HG02571 (cell line): Measurements from ENCODE around the gene DDIT4.
A peak's percentile ranks its signal among the peaks of the same experiment; 100 is the strongest.
"Not testable (repeated sequence)": the region's sequence is repeated elsewhere in the genome, so short reads cannot be mapped to it uniquely, and the experiment has no call there.

Experiments used
- ATAC-seq: cut with Tn5 transposase; IDR thresholded peaks from one replicate; pipeline ENCODE4 v1.9.1; 2021; ENCODE audit warnings: mild to moderate bottlenecking, moderate library complexity; ENCODE audit not compliant: unreplicated experiment

The DDIT4 gene

DNA sequence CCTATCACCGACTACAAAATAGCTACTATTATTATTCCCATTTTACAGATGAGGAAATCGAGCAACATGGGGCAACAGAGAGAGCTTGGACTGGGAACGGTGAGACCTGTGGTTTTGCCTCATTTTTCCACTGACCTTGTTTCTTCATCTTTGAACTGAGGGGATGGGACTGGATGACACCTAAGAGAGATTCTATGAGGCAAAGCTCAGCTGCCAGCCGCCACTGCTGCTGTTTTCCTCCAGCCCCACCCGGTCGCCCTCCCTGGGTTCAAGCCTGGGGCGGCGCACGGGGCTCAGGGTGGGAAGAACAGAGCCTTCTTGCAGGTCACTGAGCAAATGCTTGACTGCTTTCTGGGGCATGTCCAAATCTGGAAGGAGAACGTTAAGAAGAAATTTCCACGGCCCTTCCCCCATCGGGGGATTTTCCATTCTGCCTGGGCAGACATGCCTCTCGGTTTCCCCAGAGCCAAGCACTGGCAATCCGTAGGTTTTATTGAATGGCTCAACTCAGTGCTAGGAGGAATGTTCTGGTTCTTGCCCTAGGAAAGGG, 12.3 kb downstream of the DDIT4 start:
- ATAC-seq = no peak

- no peak for ATAC-seq
Observed at GRCh38 chr10:72291019-72291532, 17.4 kb downstream of the DDIT4 start.

DNA sequence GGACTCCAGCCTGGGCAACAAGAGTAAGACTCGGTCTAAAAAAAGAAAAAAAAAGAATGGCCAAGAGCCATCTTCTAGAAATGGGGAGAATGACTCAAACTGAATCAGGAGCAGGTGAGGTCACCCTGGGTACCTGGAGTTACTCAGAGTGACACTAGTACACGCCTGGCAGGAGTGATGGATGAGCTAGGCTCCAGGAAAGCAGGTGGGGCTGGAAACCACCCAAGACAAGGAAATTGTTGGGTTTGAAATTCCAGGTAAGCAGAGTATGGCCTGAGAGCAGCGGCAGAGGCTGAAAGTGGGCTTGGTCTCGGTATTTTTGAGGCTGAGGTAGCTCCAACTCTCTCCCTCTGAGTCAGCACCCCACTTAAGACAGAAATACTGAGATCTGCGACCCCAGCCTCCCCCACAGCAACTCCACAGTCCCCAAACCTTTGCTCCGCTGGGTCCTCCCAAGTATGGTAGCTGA, 18.5 kb downstream of the DDIT4 start:
- ATAC-seq = no peak

GRCh38 chr10:72295330-72295910, 21.7 kb downstream of the DDIT4 start:
- no peak for ATAC-seq

- ATAC-seq = not testable (repeated sequence)
Observed at GRCh38 chr10:72296829-72297280, 23.1 kb downstream of the DDIT4 start.

DNA sequence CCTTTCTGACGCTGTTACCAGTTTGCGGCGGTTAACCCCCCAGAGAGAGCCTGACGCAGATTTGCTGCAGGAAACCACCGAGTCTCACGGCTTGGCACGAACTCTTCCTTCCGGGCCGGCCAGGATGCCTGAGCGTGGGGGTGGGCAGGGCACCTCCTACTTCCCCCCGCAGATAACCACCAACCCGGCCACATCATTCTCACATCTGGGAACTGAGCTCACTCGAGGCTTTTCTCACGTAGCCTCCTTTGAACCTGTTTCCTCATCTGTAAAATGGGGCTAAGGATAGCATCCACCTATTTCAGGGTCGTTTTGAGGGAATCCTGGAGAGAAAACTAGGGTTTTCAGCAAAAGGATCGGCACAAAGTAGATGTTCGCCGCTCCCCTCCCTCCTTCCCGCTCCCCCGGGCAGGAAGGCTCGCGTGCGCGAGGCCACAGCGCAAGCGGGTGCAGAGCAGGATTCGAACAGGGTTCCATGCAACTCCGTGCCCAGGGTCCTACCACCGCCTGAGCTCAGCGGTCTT, 23.6 kb downstream of the DDIT4 start:
- peak; percentile 42 for ATAC-seq

- peak; percentile 69 for ATAC-seq
Observed at GRCh38 chr10:72297805-72298591, 24.3 kb downstream of the DDIT4 start.

DNA sequence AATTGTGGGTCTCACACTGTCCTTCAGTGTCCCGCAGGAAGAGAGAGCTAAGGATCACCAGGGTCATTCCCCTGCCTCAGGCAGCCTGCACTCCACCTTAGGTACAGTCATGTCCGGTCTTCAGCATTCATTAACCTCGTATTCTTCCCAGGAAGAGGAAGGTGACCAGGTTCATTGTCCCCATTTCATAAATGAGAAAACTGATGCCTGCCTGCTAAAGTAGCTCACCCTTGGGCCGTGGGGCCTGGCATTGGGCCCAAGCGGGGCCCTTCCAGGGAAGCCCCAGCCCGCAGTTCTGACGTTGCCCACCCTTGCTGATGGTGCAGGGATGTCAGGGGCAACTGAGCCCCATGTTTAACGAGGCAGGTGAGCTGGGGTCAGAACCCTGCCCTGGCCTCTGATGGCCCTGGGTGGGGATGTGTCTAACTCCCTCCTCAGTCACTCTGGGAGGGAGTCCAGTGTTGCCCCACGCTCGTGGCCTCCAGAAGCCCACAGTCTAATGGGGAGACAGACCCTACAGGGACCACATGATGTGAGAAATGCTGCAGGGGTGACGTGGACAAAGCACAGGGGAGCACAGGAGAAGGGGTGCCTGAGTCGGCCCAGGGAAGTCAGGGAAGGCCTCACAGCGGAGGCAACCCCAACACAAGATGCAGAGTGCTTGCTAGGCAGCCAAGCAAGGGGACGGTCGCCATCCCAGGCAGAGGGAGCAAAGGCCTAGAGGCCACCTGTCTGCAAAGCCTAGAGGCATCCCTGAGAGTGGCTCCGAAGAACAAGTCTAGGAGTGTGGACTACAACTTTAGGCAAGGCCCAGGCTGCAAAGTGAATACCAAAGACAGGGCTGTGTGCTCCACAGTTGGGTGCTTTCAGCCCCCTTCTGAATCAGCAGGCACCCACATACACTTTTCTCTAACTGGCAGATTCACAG, 25.1 kb downstream of the DDIT4 start:
- no peak for ATAC-seq

DNA sequence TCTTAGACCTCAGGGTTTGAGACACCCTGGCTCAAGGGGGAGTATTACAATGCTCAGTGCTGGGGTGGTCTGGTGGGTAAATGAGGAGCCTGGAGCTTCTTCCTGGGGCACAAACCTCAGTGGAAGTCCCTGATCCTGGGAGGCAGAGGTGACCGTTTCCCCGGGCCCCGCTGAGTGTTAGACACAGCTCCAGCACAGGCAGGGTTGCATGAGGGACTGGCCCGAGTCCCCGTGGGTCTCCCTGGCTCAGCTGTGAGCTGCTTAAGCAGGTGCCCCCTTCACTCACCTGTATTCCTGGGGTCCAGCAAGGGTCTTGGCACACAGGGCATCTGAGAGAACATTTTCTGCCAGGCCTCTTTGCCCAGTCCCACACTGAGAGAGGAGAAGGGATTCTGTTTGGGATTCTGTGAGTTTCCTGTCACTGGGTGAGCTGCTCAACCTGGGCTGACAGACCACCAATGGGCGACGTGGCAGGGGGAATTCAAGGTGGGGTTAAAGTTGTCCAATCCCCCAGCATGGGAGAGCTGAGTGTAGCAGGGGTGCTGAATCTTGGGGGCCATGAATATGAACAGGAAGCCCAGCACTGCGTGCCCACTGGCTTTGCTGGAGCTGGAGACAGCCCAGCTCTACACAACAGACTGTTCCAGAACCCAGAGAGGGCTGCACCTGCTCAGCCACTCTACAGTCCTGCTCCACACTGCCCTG, 29.9 kb downstream of the DDIT4 start:
- ATAC-seq = no peak

GRCh38 chr10:72306215-72306760, 32.6 kb downstream of the DDIT4 start:
- no peak for ATAC-seq

GRCh38 chr10:72307711-72308110, 34.0 kb downstream of the DDIT4 start:
- ATAC-seq = not testable (repeated sequence)

- no peak for ATAC-seq
Observed at GRCh38 chr10:72308320-72308987, 34.7 kb downstream of the DDIT4 start.

DNA sequence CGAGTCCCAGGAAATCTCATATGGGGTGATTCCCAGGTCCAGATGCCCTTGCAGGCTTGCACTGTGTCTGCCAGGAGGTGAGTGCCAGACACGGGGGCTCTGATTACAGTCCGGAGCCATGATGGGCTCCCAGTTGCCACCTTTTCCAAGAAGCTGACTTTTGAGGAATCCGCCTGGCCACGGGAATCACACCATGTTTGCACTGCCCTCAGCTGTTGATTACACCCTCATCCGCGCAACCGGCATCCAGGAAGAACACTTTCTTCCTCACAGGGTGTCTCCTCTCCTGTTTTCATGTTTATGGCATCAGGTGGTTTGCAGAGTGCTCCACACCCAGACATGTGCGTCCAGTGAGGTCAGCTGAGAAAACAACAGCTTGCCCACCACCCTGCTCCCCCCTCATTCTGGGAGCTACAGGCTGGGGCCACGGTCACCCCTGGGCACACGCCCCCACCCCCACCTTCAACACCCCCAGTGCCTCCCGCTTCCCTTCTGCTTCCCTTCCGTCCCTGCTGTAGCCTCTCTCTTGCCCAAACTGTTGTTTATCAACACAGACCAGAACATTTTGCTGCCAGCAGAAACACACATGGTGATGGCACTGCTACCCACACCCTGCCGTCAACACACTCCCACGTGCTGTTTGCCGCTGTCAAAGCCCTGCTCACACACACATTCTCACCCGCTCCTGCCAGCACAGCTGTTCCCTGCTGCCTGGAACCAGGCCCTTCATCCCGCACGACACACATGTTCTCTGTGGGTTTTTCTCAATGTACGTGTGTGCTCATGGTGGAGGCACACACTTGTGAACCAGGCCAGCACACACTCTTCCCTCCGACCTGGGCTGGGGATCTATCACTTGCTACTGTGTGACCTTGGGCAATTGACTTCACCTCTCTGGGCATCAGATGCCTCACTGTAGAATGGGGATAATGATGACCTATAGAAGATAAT, 35.8 kb downstream of the DDIT4 start:
- no peak for ATAC-seq

DNA sequence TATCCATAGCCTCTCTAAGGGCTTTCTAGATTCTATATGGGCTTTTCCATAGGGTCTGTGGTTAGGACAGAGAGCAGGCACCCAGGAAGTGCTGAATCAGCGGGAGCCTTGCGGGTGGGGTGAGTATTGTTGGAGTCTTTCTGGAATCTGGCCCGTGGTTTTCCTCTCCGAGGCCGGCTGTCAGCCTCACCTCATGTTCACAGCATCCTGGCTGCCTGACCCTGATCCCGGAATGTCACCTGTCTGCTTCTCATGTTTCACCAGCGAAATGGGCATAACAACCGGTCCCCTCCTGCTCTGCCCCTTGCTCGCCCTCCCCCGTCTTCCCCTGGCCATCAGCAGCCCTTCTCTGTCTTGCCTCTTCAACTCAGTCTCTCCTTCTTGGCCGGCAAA, 36.5 kb downstream of the DDIT4 start:
- ATAC-seq = no peak

DNA sequence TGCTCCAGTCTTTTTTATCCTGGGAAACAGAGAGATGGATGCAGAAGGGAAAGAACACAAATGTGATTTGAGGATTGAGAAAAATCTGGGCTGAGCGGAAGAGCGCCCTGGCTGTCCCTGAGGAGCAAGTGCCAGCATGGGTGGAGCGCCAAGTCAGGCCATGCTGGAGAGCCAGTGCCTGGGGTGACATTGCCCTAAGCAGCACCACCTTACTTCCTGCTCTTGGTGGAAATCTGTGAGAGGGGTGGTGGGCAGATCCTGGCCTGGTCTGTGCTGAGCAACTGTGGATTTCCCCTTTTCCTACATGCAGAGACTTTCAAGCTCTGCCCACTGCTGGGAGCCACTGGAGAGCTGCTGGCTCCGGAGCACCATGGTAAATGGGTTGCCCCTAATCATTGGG, 36.9 kb downstream of the DDIT4 start:
- ATAC-seq = no peak

GRCh38 chr10:72311667-72312066, 37.9 kb downstream of the DDIT4 start:
- no peak for ATAC-seq

GRCh38 chr10:72312865-72313391, 39.2 kb downstream of the DDIT4 start:
- no peak for ATAC-seq

DNA sequence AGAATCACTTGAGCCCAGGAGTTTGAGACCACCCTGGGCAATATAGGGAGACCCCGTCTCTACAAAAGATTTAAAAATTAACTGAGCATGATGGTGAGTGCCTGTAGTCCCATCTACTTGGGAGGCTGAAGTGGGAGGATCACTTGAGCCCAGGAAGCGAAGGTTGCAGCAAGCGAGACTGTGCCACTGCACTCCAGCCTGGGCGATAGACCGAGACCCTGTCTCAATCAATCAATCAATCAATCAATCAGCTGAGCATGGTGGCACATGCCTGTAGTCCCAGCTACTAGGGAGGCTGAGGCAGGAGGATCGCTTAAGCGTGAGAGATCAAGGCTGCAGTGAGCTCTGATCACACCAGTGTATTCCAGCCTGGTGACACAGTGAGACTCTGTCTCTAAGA, 40.5 kb downstream of the DDIT4 start:
- no peak for ATAC-seq
